CD4-positive, alpha-beta T cell treated with Interleukin-21 for 1 hour (primary cell): Measurements from ENCODE around the gene NACA2.
"Not testable (repeated sequence)": the region's sequence is repeated elsewhere in the genome, so short reads cannot be mapped to it uniquely, and the experiment has no call there.

Experiments
- DNase-seq: peaks from one replicate; pipeline ENCODE4 v3.0.0-alpha.2; 2020

Gene NACA2

DNA sequence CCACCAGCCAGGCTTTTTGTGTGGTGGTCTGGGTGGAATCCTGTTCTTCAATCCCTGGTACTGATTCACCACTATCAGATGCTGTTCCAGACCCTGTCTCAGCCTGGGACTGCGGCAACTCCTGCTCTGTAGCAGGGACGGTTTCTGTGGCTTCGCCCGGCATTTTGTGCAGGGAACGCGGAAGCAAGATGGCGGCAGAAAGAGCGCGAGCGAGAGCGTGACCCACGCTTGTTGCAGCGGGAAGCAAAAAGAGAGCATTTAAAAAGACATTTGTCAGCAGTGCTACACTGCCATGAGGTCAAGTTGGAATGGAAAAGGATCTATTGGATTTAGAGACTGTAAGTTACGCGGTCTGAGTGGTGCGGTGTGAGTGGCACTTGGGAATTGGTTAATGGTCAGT lies at the start of gene NACA2:
Gene NACA2, minus strand, starts transcription at position 202 of the 400 bp plus-strand sequence. Its CDS starts 39 bp downstream, at position 163.
- DNase-seq = no peak

GRCh38 chr17:61639818-61640217 lies 48.8 kb upstream of the NACA2 start:
- no peak for DNase-seq

- no peak for DNase-seq
Observed at GRCh38 chr17:61638087-61638486, 47.1 kb upstream of the NACA2 start.

- peak; percentile 68 for DNase-seq
Observed at GRCh38 chr17:61635913-61636432, 45.0 kb upstream of the NACA2 start.

DNA sequence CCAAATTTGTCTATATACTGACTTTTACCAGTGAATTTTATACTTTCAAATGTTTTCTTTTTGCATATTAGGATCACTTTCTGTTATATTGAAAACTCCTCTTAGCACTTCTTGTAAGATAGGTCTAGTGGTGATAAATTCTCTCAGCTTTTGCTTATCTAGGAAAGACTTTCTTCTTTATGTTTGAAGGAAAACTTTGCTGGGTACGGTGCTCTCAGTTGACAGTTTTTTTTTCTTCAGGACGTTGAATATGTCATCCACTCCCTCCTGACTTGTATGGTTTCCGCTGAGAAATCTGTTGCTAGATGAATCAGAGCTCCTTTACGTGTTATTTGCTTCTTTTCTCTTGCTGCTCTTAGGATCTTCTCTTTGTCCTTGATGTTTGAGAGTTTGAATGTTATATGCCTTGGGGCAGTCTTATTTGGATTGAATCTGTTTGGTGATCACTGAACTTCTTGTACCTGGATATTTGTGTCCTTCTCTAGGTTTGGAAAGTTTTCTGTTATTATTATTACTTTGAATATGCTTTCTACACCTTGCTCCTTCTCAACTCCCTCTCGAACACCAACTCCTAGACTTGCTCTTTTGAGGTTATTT lies 44.0 kb upstream of the NACA2 start:
- DNase-seq = no peak

DNA sequence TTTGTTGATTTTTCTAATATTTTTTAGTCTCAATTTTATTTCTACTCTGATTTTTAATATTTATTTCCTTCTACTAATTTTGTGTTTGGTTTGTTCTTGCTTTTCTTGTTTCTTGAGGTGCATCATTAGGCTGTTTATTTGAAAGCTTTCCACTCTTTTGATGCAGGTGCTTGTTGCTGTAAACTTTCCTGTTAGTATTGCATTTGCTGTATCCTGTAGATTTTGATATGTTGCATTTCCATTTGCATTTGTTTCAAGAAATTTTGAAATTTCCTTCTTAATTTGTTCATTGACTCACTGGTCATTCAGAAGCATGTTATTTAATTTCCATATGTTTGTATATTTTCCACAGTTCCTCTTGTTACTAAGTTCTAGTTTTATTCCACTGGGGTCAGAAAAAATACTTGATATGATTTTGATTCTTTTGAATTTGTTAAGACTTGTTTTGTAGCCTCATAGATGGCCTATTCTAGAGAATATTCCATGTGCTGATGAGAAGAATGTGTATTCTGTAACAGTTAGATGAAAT lies 43.1 kb upstream of the NACA2 start:
- DNase-seq = no peak

DNA sequence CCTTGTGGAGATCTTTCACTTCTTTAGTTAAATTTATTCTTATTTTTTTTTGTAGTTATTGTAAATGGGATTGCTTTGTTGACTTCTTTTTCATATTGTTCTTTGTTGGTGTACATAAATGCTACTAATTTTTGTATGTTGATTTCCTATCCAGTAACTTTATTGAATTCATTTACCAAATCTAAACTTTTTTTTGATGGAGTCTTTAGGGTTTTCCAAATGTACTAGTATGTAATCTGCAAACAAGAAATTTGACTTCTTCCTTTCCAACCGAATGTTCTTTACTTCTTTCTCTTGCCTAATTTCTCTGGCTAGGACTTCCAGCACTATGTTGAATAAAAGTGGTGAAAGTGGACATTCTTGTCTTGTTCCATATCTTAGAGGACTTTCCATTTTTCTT lies 41.8 kb upstream of the NACA2 start:
- DNase-seq = no peak

- no peak for DNase-seq
Observed at GRCh38 chr17:61631800-61632199, 40.8 kb upstream of the NACA2 start.

GRCh38 chr17:61628158-61628557 lies 37.1 kb upstream of the NACA2 start:
- not testable (repeated sequence) for DNase-seq

DNA sequence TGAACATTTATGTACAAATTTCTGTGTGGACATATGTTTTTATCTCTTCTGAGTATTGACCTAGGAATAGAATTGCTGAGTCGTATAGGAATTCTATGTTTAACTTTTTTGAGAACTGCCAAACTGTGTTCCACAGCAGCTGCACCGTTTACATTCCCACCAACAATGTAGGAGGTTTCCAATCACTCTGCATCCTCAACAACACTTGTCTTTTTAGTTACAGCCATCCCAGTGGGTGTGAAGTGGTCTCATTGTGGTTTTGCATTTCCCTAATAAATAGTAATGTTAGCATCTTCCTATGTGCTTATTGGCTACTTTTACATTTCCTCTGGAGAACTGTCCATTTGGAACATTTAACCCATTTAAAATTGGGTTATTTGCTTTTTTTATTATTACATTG lies 36.6 kb upstream of the NACA2 start:
- no peak for DNase-seq

GRCh38 chr17:61627125-61627524 lies 36.1 kb upstream of the NACA2 start:
- no peak for DNase-seq

DNA sequence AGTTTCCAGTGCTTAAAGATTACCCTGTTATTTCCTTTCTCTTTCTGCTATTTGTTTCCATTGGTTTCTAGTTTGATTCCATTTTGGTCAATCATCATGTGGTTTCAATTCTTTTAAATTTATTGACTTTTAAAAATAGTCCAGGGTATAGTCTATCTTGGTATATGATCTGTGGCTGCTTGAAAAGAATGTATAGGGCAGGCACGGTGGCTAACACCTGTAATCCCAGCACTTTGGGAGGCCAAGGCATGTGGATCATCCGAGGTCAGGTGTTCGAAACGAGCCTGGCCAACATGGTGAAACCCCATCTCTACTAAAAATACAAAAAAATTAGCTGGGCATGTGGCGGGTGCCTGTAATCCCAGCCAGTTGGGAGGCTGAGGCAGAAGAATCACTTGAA lies 34.5 kb upstream of the NACA2 start:
- DNase-seq = no peak

DNA sequence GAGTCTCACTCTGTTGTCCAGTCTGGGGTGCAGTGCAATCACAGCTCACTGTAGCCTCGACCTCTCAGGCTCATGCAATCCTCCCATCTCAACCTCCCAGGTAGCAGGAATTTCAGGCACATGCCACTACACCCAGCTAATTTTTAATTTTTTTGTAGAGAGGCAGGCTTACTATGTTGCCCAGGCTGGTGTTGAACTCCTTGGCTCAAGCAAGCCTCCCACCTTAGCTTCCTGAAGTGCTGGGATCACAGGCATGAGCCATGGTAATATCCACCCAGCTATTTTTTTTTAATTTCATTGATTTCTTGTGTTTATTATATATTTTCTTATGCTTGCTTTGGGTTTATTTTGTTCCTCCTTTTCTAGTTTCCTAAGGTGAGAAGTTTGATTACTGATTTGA lies 33.9 kb upstream of the NACA2 start:
- no peak for DNase-seq

- DNase-seq = no peak
Observed at GRCh38 chr17:61621317-61621716, 30.3 kb upstream of the NACA2 start.

DNA sequence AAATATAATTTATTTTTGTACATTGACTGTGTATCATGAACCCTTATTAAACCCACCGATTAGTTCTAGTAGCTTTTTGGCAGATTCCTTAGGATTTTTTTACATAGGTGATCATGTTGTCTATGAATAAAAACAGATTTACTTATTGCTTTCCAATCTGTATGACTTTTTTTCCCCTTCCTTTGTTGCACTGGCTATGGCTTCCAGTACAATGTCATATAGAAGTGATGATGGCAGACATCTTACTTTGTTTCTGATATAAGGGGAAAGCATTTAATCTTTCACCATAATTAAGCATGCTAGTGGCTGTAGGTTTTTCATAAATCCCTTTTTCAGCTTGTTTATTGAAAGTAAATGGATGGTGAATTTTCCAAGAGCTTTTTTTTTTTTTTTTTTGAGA lies 28.9 kb upstream of the NACA2 start:
- no peak for DNase-seq

GRCh38 chr17:61619493-61619892 lies 28.5 kb upstream of the NACA2 start:
- DNase-seq = no peak

DNA sequence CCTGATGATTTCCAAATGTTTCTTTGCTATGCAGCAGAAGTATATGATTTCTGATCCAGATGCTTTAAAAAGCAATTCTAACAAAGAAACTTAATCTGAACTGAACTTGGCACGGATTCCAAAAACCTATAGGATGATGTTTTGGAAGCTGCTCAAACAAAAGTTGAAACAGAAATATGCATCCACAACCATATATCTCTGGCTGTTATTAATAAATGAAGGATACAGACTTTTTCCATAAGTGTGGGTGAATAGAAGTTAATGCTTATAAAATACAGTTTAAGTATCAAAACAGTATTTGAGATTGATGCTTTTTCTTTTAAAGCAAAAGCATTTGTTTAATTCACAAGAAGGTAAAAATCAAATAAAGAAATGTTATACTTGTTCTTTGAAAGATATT lies 27.9 kb upstream of the NACA2 start:
- no peak for DNase-seq

- DNase-seq = no peak
Observed at GRCh38 chr17:61617330-61617729, 26.3 kb upstream of the NACA2 start.

GRCh38 chr17:61616783-61617182 lies 25.8 kb upstream of the NACA2 start:
- no peak for DNase-seq

GRCh38 chr17:61614219-61614618 lies 23.2 kb upstream of the NACA2 start:
- DNase-seq = no peak

DNA sequence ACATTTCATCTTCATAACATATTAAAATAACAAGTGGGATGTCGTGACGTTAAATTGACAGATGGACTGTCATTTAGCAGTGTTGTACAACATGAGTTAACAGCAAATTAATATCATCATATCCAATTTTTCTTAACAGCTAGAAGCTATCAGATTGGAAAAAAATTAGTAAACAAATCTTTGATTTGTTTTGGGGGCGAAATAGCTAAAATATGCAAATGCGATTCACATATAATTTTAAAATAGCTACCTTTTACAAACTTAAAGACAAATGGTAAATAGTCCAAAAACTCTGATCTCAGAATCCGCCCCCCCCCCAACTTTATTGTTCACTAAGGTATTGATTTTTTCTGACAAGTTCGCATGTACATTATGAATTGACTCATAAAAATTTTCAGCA lies 20.3 kb upstream of the NACA2 start:
- no peak for DNase-seq

DNA sequence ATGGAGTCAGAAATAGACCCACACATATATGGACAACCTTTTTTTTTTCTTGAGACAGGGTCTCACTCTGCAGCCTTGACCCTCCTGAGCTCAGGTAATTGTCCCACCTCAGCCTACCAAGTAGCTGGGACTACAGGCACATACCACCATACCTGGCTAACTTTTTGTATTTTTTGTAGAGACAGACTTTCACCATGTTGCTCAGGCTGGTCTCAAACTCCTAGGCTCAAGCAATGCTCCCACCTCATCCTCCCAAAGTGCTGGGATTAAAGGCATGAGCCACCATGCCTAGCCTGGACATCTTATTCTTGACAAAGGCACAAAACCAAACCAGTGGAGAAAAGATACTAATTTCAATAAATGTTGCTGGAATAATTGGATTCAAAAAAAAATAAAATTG lies 14.7 kb upstream of the NACA2 start:
- DNase-seq = no peak

DNA sequence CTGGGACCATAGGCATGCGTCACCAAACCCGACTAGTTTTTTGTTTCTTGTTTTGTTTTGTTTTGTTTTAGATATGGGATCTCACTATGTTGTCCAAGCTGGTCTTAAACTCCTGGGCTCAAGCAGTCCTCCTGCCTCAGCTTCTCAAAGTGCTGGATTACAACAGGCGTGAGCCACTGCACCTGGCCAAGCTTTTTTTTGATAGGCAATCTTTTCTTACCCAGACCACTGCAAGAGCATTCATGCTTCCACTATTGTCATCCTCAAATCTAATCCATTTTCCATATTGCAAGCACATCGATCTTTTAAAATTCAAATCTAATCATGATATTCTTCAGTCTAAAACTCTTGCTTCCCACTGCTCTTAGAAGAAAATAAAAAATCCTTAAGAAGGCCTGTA lies 10.3 kb upstream of the NACA2 start:
- no peak for DNase-seq

GRCh38 chr17:61600621-61601020 lies 9.6 kb upstream of the NACA2 start:
- no peak for DNase-seq

GRCh38 chr17:61599608-61600007 lies 8.6 kb upstream of the NACA2 start:
- DNase-seq = no peak
